ENCODE data around the gene DEPDC1.
"Not testable (repeated sequence)": the region's sequence is repeated elsewhere in the genome, so short reads cannot be mapped to it uniquely, and the experiment has no call there.

The DEPDC1 gene

DNA sequence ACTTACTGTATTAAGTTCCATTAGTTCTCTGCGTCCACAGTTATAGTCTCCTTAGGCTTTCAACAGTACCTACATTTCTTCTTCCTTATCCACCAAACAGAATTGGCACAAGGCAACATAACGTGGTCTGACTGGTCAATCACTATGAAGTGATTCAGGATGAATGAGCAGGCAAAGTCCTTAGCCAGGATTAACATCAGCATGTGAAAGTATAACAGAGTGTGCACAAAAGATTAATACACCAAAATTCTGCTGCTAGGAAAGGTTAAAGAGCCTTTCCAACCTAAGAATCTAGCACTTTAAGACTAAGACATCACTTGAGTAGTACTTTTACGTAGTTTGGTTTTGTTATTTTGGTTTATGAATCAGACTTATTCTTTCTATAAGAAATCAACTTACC is 15.8 kb downstream of the DEPDC1 start:
- in situ Hi-C loops (cut with HindIII; ENCODE audit: low pct_ligation_motif_present, low pct_unique_long_range_greater_than_20kb, low sequenced_read_pairs), result no loop called here
- peak; percentile 39 for DNase-seq

DNA sequence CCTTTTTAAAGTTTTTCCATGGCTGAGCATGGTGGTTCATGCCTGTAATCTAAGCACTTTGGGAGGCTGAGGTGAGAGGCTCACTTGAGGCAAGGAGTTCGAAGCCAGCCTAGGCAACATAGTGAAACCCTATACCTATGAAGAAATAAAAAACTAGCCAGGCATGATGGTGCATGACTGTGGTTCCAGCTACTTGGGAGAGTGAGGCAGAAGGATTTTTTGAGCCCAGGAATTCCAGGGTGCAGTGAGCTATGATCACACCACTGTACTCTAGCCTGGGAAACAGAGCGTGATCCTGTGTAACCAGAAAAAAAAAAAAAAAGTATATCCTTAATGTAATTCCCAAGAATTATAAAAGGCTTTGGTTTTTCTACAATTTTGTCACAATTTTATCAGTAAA is 17.4 kb downstream of the DEPDC1 start:
- in situ Hi-C loops (cut with HindIII; ENCODE audit: low pct_ligation_motif_present, low pct_unique_long_range_greater_than_20kb, low sequenced_read_pairs), result no loop called here
- DNase-seq, result peak; percentile 78

DNA sequence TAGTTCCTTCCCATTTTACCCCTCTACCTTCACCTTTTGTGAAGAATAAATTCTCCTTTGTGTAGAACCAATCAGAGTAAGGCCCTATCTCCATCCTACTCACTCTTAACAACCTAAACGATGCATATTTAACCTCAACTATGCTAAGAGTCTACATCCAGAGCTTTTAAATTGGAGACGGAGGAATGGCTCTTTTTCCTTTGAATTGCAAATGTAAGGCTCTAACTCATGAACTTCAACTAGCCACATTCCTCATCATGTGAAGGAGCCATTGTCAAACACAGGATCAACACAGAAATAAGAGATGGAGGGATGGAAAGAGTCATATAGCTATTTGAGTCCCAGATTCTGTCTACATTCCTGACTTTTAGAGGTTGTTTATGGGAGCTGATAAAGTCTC is 18.2 kb downstream of the DEPDC1 start:
- in situ Hi-C loops (cut with HindIII; ENCODE audit: low pct_ligation_motif_present, low pct_unique_long_range_greater_than_20kb, low sequenced_read_pairs), result no loop called here

DNA sequence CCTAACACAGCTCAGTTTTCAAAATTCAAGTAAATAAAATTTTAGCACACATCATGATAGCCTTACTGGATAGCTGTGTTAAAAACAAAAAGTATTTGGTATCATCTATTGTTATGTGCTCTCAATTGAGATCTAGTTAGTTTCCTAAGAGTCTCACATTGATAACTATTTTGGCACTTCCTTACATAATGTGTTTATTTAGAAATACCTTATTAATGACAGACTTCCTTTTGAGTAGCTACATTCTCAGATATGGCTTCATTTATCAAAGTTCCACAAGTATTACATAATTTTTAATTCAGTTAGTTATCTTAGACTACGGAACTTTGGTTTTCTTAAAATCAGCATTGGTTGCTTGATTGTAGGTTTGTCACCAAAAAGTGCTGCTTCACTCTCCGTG is 20.3 kb downstream of the DEPDC1 start:
- DNase-seq; in situ Hi-C loops (cut with HindIII; ENCODE audit: low pct_ligation_motif_present, low pct_unique_long_range_greater_than_20kb, low sequenced_read_pairs): not testable (repeated sequence)

More for the DNA sequence above, 18.2 kb downstream of the DEPDC1 start:
- no peak for DNase-seq

DNA sequence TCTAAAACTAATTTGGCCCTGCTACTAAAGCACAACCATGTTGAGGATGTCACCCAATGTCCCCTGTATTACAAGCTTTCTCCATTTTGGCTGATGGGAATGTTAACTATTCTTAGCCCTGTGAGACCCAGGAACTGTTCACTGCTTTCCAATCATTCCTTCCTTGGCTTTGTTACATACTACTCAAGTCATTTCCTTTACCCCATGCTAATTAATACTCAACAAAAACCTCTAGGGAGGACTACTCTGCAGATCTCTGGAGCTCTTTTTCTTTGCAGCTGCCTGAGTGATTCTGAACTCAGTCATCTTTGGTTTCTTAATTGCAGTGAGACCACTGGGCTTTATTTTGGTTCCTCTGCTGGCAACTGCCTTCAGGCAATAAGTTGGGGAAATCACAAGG is 23.8 kb downstream of the DEPDC1 start:
- no peak for DNase-seq
- in situ Hi-C loops (cut with HindIII; ENCODE audit: low pct_ligation_motif_present, low pct_unique_long_range_greater_than_20kb, low sequenced_read_pairs), result no loop called here

DNA sequence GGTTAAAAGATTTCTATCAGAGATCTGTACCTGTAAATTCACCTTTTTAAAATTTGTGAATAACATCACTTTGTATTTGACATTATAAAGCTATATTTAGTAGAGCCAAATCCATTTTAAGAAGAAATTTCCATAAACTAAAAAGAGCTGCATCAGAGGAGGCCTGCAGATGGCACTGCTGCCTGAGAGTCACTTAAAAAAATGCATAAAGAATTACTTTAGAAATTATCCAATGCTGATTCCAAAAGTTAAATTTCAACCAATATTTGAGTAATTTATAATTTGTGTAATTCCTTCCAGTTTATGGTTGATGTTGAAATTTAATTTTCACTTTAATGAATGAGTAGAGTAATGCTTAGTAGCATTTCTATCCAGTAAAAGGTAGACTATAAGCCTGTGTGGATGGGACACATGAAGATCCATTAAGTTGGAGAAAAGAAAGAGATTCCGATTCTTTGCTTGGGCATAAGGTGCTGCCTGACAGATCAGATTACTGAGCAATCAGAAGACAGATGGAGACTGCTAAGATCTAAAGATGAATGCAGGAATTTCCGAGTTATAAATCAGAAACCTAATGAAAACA is 26.4 kb downstream of the DEPDC1 start:
- in situ Hi-C loops (cut with HindIII; ENCODE audit: low pct_ligation_motif_present, low pct_unique_long_range_greater_than_20kb, low sequenced_read_pairs), result no loop called here
- peak; percentile 18 for DNase-seq

DNA sequence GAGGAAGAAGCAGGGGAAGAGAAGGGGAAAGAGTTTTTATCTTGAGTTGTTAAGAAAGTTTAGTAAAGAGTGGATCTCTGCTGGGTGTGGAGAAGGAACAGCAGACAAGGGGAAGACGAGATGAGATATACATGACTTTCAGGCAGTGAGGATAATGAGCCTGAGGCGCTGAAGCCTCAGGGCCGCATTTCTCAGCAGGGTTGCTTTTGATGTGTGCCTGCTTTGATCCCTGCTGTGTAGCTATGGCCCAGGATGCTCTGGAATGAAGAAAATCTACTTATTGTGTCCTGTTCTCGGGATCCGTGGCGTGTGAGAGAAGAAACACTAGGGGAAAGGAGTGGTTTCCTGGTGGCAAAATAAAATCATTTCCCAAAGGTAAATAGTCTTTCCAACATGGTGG is 32.0 kb downstream of the DEPDC1 start:
- DNase-seq, result no peak
- in situ Hi-C loops (cut with HindIII; ENCODE audit: low pct_ligation_motif_present, low pct_unique_long_range_greater_than_20kb, low sequenced_read_pairs), result no loop called here

DNA sequence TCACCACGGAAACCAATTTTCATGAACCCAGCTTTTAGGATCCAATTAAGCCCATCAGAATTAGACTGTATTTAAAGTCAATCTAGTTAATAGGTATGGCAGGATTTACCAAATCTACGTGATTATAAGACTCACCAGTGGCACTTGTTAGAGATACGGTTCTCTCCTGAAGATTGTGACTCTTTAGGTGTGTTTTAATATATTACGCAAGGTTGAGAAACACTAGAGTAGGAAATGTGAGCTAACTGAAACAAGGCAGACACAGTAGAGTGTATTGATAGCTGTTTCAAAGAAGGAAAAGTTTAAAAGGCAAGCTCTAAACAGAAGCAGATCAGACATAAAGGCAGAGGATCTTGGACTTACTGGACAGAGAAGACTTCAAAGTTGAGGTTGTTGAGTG is 35.9 kb downstream of the DEPDC1 start:
- in situ Hi-C loops (cut with HindIII; ENCODE audit: low pct_ligation_motif_present, low pct_unique_long_range_greater_than_20kb, low sequenced_read_pairs), result no loop called here
- no peak for DNase-seq

DNA sequence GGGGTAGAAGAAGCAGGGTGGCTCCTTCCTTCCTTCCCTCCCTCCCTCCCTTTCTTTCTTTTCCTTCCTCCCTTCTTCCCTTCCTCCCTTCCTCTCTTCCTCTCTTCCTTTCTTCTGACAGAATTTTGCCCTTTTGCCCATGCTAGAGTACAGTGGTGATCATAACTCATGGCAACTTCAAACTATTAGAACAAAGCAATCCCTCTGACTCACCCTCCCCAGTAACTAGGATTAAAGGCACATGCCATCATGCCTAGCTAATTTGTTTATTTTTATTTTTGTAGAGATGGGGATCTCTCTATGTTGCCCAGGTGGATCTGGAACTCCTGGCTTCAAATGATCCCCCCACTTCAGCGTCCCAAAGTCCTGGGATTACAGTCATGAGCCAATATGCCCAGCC is 37.1 kb downstream of the DEPDC1 start:
- no peak for DNase-seq
- in situ Hi-C loops (cut with HindIII; ENCODE audit: low pct_ligation_motif_present, low pct_unique_long_range_greater_than_20kb, low sequenced_read_pairs), result no loop called here

DNA sequence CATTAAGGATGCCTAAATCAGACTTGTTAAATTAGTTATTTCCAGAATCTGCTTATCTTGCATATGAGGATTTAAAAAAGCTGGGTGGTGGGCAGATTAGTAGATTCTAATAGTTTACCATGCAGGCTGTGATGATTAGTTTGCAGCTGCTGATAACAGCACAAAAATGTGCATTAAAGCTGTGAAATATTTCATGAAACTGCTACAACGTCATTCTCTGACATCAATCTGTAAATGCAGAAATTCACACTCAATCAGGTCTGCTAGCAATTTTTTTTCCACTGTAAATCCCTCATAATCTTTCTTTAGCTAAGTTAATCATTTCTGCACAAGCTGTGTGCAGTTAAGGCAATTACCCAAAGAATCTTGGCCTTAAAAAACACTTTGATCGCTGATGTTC is 37.8 kb downstream of the DEPDC1 start:
- in situ Hi-C loops (cut with HindIII; ENCODE audit: low pct_ligation_motif_present, low pct_unique_long_range_greater_than_20kb, low sequenced_read_pairs), result no loop called here
- no peak for DNase-seq

DNA sequence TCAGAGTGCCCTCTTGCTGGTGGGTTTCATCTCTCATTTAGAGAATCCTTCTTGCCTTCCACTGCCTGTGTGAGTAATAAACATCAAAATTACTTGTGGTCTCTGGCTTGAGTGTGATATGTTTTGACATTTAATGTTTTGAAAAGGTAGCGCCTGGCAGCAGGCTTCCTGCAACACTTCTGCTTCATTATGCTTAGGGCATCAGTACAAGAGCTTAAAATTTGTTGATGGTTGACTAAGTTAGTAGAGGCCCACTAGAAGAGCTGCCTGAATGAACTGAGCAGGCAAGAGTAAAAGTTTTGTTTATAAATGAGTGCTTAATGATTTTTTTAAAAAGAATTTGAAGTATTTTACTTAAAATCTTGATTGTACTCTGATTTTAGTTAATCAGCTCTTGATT is 40.7 kb downstream of the DEPDC1 start:
- in situ Hi-C loops (cut with HindIII; ENCODE audit: low pct_ligation_motif_present, low pct_unique_long_range_greater_than_20kb, low sequenced_read_pairs), result no loop called here
- DNase-seq, result no peak

DNA sequence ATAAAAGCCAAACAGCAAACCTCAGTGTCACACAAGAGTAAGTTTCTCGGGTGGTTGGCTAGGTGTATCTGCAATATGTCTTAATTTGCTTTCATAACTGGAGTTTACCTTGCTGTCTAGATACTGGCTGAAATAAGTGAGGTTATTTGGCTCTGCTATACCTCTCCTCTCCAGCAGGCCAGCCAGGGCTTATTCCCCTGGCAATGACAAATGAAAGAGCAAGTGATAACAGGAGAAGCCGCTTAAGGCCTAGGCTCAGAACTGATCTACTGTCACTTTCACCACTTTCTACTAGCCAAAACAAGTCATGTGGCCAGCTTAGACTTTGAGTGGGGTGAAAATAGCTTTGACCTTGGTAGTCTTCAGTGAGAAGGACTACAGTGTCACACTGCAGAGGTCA is 42.3 kb downstream of the DEPDC1 start:
- DNase-seq, result no peak
- in situ Hi-C loops (cut with HindIII; ENCODE audit: low pct_ligation_motif_present, low pct_unique_long_range_greater_than_20kb, low sequenced_read_pairs), result no loop called here

DNA sequence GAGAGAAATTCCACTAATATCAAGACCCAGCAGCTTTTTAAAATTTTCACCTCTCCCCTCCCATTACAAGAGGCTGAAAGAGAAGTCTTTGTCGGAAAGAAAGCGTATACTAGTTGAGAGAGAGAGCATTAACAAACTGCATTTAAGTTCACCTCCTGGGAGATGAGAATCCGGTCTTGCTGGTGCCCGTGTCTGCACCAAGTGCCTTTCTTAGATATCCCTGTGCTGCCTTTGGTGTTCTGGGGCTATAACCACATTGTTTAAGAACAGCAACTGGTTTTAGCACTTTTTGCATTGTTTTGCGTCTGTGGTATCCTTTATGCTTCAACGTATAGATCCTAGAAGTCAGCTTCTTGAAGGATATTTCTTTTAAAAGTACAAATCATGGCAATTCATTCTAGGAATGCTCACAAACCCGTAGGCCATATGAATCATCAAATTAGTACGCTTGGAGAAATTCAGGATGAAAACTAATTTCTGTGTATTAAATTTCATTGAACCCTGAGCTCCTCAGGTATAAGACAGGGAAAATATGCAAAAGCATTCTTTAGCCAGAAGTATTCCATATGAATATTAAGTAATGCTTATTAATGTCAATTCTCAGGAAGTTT is 43.7 kb downstream of the DEPDC1 start:
- in situ Hi-C loops (cut with HindIII; ENCODE audit: low pct_ligation_motif_present, low pct_unique_long_range_greater_than_20kb, low sequenced_read_pairs), result no loop called here
- no peak for DNase-seq

DNA sequence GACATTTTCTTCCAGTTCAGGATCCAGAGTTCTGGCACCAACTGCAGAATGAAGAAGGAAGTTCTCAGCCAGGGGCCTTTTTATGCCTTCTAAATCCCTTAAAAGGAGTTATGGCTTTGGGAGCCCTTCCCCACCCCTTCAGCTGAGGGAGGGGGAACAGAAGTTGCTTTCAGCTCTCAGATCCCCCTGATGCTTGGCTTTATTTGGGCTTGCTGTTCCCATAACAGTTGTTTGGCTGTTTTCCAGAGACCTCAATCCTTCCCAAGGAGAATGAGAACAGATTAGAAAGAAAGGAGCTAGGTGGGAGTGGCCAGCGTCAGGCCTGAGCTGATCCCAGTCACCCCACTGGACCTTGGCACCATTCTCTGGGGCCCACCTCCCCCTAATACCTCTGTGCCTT is 47.0 kb downstream of the DEPDC1 start, which contains the start of gene RPE65:
Gene RPE65 (minus strand): TSS at position 54 of the 400 bp plus-strand sequence. CDS start 49 bp downstream, at position 5.
- in situ Hi-C loops (cut with HindIII; ENCODE audit: low pct_ligation_motif_present, low pct_unique_long_range_greater_than_20kb, low sequenced_read_pairs), result no loop called here
- DNase-seq, result no peak

DNA sequence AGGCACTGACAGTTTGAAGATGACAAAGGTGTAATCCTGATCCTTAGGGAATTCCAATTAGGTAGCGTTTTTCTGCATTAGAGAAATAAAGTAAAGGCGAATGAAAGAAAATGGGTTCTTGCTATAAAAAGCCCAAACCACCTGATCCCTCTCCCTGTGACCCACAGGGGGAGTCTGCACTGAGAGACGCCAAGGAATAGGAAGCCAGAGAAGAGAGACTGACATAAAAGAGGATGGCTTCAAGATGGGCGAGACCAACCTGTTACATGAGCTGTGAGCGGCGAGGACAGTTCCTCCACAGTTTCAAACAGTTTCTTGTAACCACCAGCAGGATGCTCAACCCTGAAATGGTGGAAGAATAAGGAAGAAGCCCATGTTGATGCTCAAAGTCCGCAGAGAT is 48.5 kb downstream of the DEPDC1 start:
- in situ Hi-C loops (cut with HindIII; ENCODE audit: low pct_ligation_motif_present, low pct_unique_long_range_greater_than_20kb, low sequenced_read_pairs), result no loop called here

DNA sequence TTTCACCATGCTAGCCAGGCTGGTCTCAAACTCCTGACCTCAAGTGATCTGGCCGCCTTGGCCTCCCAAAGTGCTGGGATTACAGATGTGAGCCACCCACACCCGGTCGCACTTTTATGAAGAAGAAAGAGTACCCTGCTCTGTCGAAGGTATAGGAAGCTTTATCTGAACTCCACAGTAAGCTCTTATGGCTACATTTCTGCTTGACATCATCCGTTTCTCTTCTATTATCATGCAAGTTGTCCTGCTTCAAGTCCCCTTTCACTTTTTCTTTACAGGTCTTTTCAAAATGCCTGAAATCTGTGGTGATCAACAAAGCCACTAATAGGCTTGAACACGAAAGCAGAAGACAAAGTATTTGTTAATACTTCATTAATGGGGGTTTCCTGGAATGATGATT is 51.2 kb downstream of the DEPDC1 start:
- no peak for DNase-seq
- in situ Hi-C loops (cut with HindIII; ENCODE audit: low pct_ligation_motif_present, low pct_unique_long_range_greater_than_20kb, low sequenced_read_pairs), result no loop called here

More for the DNA sequence above, 48.5 kb downstream of the DEPDC1 start:
- no peak for DNase-seq

DNA sequence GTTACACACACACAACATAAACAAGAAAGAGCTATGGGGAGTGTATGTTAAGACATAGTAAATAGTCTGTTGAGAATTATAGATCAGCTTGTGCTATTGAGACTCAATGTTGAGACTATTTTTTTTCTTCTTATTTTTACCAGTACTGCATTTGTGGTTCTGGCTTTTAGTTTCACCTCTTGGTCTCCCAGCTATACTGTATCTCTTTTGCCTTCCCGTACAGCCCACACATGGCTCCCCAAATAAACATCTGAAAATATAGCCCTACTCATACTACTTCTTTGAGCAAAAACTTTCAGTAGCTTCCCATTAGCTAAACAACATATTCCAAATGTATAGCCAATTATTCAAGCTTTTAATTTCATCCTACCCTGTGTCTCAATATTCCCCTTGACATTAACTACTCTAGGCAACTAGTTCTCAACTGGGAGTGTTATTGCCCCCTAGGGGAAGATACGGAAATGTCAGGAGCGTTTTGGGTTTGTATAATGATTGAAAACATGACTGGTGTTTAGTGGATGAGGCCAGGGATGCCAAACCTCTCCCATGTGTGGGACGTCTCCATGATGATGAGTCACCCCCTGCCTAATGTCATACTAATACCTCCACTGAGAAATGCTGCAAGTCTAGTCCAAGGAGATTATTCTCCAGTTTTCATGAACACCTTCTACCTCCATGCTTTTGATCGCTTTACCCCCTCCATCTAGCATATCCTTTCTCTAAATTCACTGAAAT is 53.9 kb downstream of the DEPDC1 start:
- DNase-seq, result peak; percentile 81
- in situ Hi-C loops (cut with HindIII; ENCODE audit: low pct_ligation_motif_present, low pct_unique_long_range_greater_than_20kb, low sequenced_read_pairs), result no loop called here

DNA sequence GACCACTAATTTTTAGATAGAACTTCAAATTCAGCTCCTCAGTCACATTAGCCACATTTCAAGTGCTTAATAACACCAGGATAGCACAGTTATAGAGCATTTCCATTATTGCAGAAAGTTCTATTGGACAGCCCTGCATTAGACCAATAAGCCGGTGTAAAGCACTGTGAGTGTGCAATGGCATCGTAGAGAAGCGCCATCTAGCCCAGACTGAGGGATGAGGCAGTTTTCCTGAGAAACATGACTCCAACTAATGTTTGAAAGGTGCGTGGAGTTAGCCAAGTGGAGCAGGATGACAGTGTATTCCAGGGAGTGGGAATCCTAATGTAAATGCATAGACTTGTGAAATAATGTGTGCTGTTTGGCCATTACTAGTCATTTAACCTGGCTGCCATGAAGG is 54.9 kb downstream of the DEPDC1 start:
- in situ Hi-C loops (cut with HindIII; ENCODE audit: low pct_ligation_motif_present, low pct_unique_long_range_greater_than_20kb, low sequenced_read_pairs), result no loop called here
- DNase-seq, result no peak

DNA sequence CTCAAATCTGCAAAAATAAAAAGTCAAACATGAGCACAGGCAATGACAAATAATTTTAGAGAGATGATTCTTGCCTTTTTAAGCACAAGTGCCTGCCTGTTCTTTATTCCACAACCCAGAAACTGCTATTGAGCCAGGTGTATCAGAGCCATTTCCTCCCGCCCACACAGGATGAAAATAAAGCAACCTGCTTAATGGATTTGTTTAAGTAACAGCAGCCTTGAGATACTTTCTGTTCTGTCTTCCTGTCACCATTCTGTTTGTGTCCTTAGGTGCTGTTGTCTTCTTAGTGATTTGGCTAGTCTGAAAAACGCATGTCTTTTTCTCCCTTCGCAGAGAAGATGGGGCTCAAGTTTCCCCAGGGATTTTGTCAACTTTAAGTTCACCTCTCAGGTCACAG is 58.6 kb downstream of the DEPDC1 start:
- DNase-seq, result no peak
- in situ Hi-C loops (cut with HindIII; ENCODE audit: low pct_ligation_motif_present, low pct_unique_long_range_greater_than_20kb, low sequenced_read_pairs), result no loop called here

DNA sequence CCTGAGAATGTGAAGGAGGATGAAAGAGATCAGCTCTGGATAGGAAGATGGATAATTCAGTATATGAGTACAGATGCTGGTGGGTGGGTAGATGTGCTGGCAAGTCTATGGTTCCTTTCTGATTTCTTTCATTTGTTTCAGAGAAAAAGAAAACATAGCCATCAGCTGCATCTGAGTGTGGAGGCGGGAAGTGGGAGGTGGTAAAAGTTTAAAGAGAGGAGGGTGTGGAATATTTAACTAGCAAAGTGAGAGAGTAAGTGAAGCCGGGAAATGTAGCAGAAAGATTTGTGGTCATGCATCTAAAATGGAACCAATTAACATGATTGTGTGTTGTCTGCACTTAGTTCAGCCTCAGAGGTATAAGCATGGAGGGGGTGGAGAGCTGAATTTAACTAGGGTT is 63.5 kb downstream of the DEPDC1 start:
- in situ Hi-C loops (cut with HindIII; ENCODE audit: low pct_ligation_motif_present, low pct_unique_long_range_greater_than_20kb, low sequenced_read_pairs), result no loop called here

More for the DNA sequence above, 63.5 kb downstream of the DEPDC1 start:
- no peak for DNase-seq

All from ACHN (cell line).